ENCODE data around the gene NCS1. TPM values are rescaled to one million over a fixed set of nuclear protein-coding genes. Genes with fewer than 3 reads are reported as not detected.

Gene NCS1
- total and polyA plus RNA-seq, 9 of the 15 experiments (the other 6 are each of a cell fraction or from before 2014, with no cell fraction given) = 0.28 to 27.0 (median 9.6) TPM

- peak; percentile 18; the same call in 1 of the 2 replicates for TF ChIP-seq SOX6 (IDR thresholded peaks at IDR 0.05)
- 0 out of 2 replicates have a peak, but pooled peaks have one; percentile 43 for TF ChIP-seq ZNF431 (CRISPR knock-in tag; IDR thresholded peaks at IDR 0.05)
- TF ChIP-seq RCOR1 (IDR thresholded peaks at IDR 0.05; ENCODE audit: borderline replicate concordance in 1 of 2, low read depth in 2 of 2, low read length in 2 of 2) = peak in 1 of 2 experiments; percentile 57; a peak in 1 of 4 replicates
- peak; percentile 27; the same call in 1 of the 2 replicates for TF ChIP-seq EP300 (IDR thresholded peaks at IDR 0.05; ENCODE audit: low read length)
- peak; percentile 63 for TF ChIP-seq ATF7 (IDR thresholded peaks at IDR 0.05)
- TF ChIP-seq GATA2 (CRISPR knock-in tag; IDR thresholded peaks at IDR 0.05) = peak; percentile 59; the same call in 1 of the 2 replicates
- TF ChIP-seq ATF3 (IDR thresholded peaks at IDR 0.05) = peak; percentile 10; the same call in 1 of the 2 replicates
- no peak for TF ChIP-seq ATF3 (CRISPR knock-in tag; conservative IDR thresholded peaks at IDR 0.05)
- no peak for TF ChIP-seq THRB (CRISPR knock-in tag; conservative IDR thresholded peaks at IDR 0.05)
- TF ChIP-seq L3MBTL2 (IDR thresholded peaks at IDR 0.05) = peak; percentile 84
- no peak for TF ChIP-seq NR2C2 (CRISPR knock-in tag; IDR thresholded peaks at IDR 0.05)
- TF ChIP-seq NR2C2 (tag; IDR thresholded peaks at IDR 0.05) = peak; percentile 37; the same call in 1 of the 2 replicates
- peak in 1 of 2 experiments; percentile 43 for TF ChIP-seq E2F6 (IDR thresholded peaks at IDR 0.05; ENCODE audit: borderline replicate concordance in 1 of 2, extremely low read depth in 1 of 2, insufficient read depth in 1 of 2, insufficient read length in 1 of 2, low read depth in 1 of 2, low read length in 1 of 2, poor library complexity in 1 of 2, severe bottlenecking in 1 of 2)
- peak; percentile 84 to 93 (median 85) for TF ChIP-seq CTCF (IDR thresholded peaks at IDR 0.05 in 2 of 3, conservative IDR thresholded peaks at IDR 0.05 in 1 of 3; ENCODE audit: insufficient read depth in 2 of 3, low read depth in 1 of 3, low read length in 3 of 3)
- peak; percentile 24; the same call in 1 of the 2 replicates for TF ChIP-seq PHF8 (IDR thresholded peaks at IDR 0.05; ENCODE audit: borderline replicate concordance, low read length)
- TF ChIP-seq ZBTB8A (IDR thresholded peaks at IDR 0.05; ENCODE audit: partially characterized antibody) = no peak
- no peak for TF ChIP-seq PRMT5 (CRISPR knock-in tag; IDR thresholded peaks at IDR 0.05)
- 0 out of 2 replicates have a peak, but pooled peaks have one; percentile 15 for TF ChIP-seq NFE2 (IDR thresholded peaks at IDR 0.05; ENCODE audit: low read depth)
- peak; percentile 46; the same call in 1 of the 2 replicates for TF ChIP-seq STAG1 (CRISPR knock-in tag; IDR thresholded peaks at IDR 0.05; ENCODE audit: borderline replicate concordance)
- TF ChIP-seq ATF1 (CRISPR knock-in tag; IDR thresholded peaks at IDR 0.05) = no peak
- TF ChIP-seq ATF1 (tag; IDR thresholded peaks at IDR 0.05) = peak; percentile 48; the same call in 1 of the 2 replicates
- TF ChIP-seq NELFE (IDR thresholded peaks at IDR 0.05; ENCODE audit: insufficient read depth, insufficient read length) = no peak
- peak; percentile 60 for TF ChIP-seq ETV1 (tag; conservative IDR thresholded peaks at IDR 0.05; ENCODE audit: low read depth)
These were observed 71.0 kb downstream of the NCS1 start (continued) for GRCh38 chr9:130243015-130243881.

All from K562 (cell line).